Osteoblast (primary cell): ENCODE results near the gene ERAP2. TPM values are rescaled to one million over a fixed set of nuclear protein-coding genes. Genes with fewer than 3 reads are reported as not detected.

Experiments used
- DNase-seq: peaks from one replicate; pipeline ENCODE4 v3.0.0; 2011; ENCODE audit warnings: low spot score, mixed read lengths; ENCODE audit not compliant: insufficient read length; ENCODE audit errors: missing footprints
- H2AFZ ChIP-seq: 2 replicates; pipeline ENCODE4 v1.6.0; 2011; ENCODE audit warnings: mild to moderate bottlenecking, low read length
- H3K27ac ChIP-seq: 2 replicates; pipeline ENCODE4 v1.5.1; 2011; ENCODE audit warnings: mild to moderate bottlenecking, low read depth, low read length, moderate library complexity
- H3K27me3 ChIP-seq: 2 replicates; pipeline ENCODE4 v1.6.0; 2012; ENCODE audit warnings: mild to moderate bottlenecking, control low read depth, inconsistent platforms, low read length, moderate library complexity; ENCODE audit not compliant: insufficient read depth
- H3K36me3 ChIP-seq: 2 replicates; pipeline ENCODE4 v1.5.1; 2011; ENCODE audit warnings: mild to moderate bottlenecking, low read length, control low read depth, moderate library complexity; ENCODE audit not compliant: insufficient read depth
- H3K4me1 ChIP-seq: 2 replicates; pipeline ENCODE4 v1.5.1; 2011; ENCODE audit warnings: mild to moderate bottlenecking, low read length, control low read depth, moderate library complexity; ENCODE audit not compliant: insufficient read depth
- H3K4me2 ChIP-seq: 2 replicates; pipeline ENCODE4 v1.6.0; 2011; ENCODE audit warnings: mild to moderate bottlenecking, low read length; ENCODE audit not compliant: insufficient read depth
- H3K4me3 ChIP-seq: fragments of 200-600 bp; sonication (generic); 3 replicates; pipeline ENCODE4 v1.5.1; 2012; ENCODE audit warnings: mild to moderate bottlenecking, low read length, inconsistent platforms; ENCODE audit not compliant: insufficient read depth
- H3K79me2 ChIP-seq: 2 replicates; pipeline ENCODE4 v1.6.0; 2012; ENCODE audit warnings: mild to moderate bottlenecking, low read length, control low read depth, inconsistent platforms; ENCODE audit not compliant: insufficient read depth
- H3K9me3 ChIP-seq: 2 replicates; pipeline ENCODE4 v1.5.1; 2011; ENCODE audit warnings: low read depth, low read length, control low read depth
- H4K20me1 ChIP-seq: 2 replicates; pipeline ENCODE4 v1.6.0; 2012; ENCODE audit warnings: mild to moderate bottlenecking, low read length, control low read depth; ENCODE audit not compliant: insufficient read depth
- CTCF ChIP-seq: IDR thresholded peaks from 2 replicates; pipeline ENCODE4 v1.5.1; 2011; ENCODE audit warnings: mild to moderate bottlenecking, low read depth, low read length, moderate library complexity; ENCODE audit errors: extremely low read depth
- total RNA-seq: library from RNA; depleted of rRNA; stranded (reverse); fragments of >200 nt; gene quantifications from 2 replicates; pipeline ENCODE4 v1.2.3, GENCODE V29; 2012

Gene ERAP2
- total RNA-seq, 1 donor, result 84.7 TPM

DNA sequence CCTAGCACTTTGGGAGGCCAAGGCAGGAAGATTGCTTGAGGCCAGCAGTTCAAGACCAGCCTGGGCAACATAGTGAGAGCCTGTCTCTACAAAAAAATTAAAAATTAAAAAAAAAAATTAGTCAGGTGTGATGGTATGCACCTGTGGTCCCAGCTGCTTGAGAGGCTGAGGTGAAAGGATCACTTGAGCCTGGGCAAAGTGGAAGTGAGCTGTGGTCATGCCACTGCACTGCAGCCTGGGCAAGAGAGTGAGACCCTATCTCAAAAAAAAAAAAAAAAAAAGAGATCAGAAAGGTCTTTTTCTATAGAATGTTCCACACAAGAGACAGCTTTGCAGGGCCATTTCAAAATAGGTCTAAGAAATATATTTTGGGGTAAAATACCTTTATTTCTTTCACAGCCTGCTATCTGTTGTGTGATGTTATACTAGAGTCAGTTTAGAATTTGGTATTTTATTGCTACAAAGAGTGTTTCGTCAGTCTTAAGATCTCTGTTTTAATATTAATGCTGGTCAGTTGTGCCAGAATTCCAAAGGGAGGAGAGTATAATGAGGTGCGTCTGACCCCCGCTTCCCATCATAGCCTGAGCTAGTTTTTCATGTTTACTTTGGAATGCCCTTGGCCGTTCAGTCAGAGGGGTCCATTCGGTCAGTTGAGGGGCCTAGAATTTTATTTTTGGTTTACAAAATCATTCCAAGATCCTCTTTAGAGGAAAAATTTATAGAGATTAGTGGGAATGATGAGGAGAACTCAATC, 69.0 kb downstream of the ERAP2 start:
- TF ChIP-seq CTCF, result no peak
- H2AFZ ChIP-seq, result no peak overlapping the region

GRCh38 chr5:96946381-96946780, 70.1 kb downstream of the ERAP2 start:
- H3K79me2 ChIP-seq, result peaks cover 85% of the 10 kb centered on the region
- H3K4me2 ChIP-seq, result no peak overlapping the region
- peaks cover 14% of the 10 kb centered on the region for H4K20me1 ChIP-seq
- no peak for DNase-seq
- H3K4me1 ChIP-seq, result peaks cover 7% of the 10 kb centered on the region
- H3K9me3 ChIP-seq, result no peaks in the 10 kb centered on the region
- H3K27me3 ChIP-seq, result no peaks in the 10 kb centered on the region
- TF ChIP-seq CTCF, result no peak
- H3K4me3 ChIP-seq, result no peak overlapping the region
- H3K36me3 ChIP-seq, result no peaks in the 10 kb centered on the region
- H3K27ac ChIP-seq, result no peak overlapping the region
- no peak overlapping the region for H2AFZ ChIP-seq

More for the DNA sequence above, 69.0 kb downstream of the ERAP2 start:
- H3K36me3 ChIP-seq, result no peaks in the 10 kb centered on the region
- H4K20me1 ChIP-seq, result peaks cover 19% of the 10 kb centered on the region
- peaks cover 86% of the 10 kb centered on the region for H3K79me2 ChIP-seq
- no peak for DNase-seq
- H3K27ac ChIP-seq, result no peak overlapping the region
- H3K27me3 ChIP-seq, result no peaks in the 10 kb centered on the region
- H3K4me3 ChIP-seq, result no peak overlapping the region
- peaks cover 14% of the 10 kb centered on the region for H3K4me1 ChIP-seq
- H3K9me3 ChIP-seq, result no peaks in the 10 kb centered on the region
- H3K4me2 ChIP-seq, result no peak overlapping the region

GRCh38 chr5:96952118-96952750, 75.9 kb downstream of the ERAP2 start:
- H3K27ac ChIP-seq, result no peak overlapping the region
- H3K36me3 ChIP-seq, result no peaks in the 10 kb centered on the region
- no peaks in the 10 kb centered on the region for H3K27me3 ChIP-seq
- peaks cover 8% of the 10 kb centered on the region for H4K20me1 ChIP-seq
- no peaks in the 10 kb centered on the region for H3K4me1 ChIP-seq
- H3K4me2 ChIP-seq, result no peak overlapping the region
- H3K9me3 ChIP-seq, result no peaks in the 10 kb centered on the region
- peak; percentile 53 for DNase-seq
- H2AFZ ChIP-seq, result no peak overlapping the region
- peaks cover 77% of the 10 kb centered on the region for H3K79me2 ChIP-seq
- no peak overlapping the region for H3K4me3 ChIP-seq
- TF ChIP-seq CTCF, result no peak

- peaks cover 8% of the 10 kb centered on the region for H4K20me1 ChIP-seq
- no peak for TF ChIP-seq CTCF
- no peak overlapping the region for H3K4me3 ChIP-seq
- no peak overlapping the region for H2AFZ ChIP-seq
- H3K36me3 ChIP-seq, result no peaks in the 10 kb centered on the region
- peak; percentile 13 for DNase-seq
- H3K27me3 ChIP-seq, result no peaks in the 10 kb centered on the region
- no peak overlapping the region for H3K4me2 ChIP-seq
- no peaks in the 10 kb centered on the region for H3K4me1 ChIP-seq
- H3K79me2 ChIP-seq, result peaks cover 80% of the 10 kb centered on the region
- no peak overlapping the region for H3K27ac ChIP-seq
- no peaks in the 10 kb centered on the region for H3K9me3 ChIP-seq
Observed at GRCh38 chr5:96952974-96953730, 76.9 kb downstream of the ERAP2 start.
